HG03139 (cell line): Measurements from ENCODE around the gene NLGN4X.
"Not testable (repeated sequence)": the region's sequence is repeated elsewhere in the genome, so short reads cannot be mapped to it uniquely, and the experiment has no call there.

Experiments used
- ATAC-seq: cut with Tn5 transposase; IDR thresholded peaks from one replicate; pipeline ENCODE4 v1.9.1; 2021; ENCODE audit not compliant: unreplicated experiment

Gene NLGN4X

GRCh38 chrX:6015423-6015822, 213.2 kb downstream of the NLGN4X start:
- no peak for ATAC-seq

DNA sequence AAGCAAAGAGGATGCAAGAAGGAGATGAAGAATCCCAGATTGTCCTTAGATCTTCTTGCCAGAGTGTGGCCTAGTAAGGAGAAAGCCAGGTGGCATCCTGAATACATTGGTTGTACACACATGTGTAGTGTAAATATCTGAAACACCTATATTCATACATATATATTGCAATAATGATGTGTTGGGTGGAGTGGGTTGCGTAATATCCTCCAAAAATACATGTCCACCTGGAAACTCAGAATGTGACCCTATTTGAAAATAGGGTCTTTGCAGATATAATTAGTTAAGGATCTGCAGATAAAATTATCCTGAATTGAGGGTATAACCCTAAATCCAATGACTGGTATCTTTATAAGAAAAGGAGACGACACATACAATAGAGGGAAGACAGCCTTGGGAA, 216.3 kb downstream of the NLGN4X start:
- no peak for ATAC-seq

DNA sequence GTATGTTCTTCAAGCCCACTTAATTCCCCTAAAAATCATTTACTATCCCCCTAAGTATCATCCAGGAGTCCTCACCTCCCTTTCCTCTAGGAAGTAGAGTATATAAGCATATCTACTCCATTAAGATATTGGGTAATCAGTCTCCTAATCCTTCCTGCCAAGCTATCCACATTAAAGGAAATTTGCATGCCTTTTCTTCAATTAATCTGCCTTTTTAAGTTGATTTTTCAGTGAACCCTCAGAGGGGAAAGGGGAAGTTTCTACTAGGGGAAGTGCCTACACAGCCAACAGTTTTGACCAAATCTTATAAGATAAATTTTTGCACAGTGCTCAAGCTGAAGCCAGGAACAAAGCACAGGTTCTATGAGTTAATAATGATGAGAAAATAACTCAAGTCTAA, 222.8 kb downstream of the NLGN4X start:
- no peak for ATAC-seq

- no peak for ATAC-seq
Observed at GRCh38 chrX:6004529-6004928, 224.1 kb downstream of the NLGN4X start.

DNA sequence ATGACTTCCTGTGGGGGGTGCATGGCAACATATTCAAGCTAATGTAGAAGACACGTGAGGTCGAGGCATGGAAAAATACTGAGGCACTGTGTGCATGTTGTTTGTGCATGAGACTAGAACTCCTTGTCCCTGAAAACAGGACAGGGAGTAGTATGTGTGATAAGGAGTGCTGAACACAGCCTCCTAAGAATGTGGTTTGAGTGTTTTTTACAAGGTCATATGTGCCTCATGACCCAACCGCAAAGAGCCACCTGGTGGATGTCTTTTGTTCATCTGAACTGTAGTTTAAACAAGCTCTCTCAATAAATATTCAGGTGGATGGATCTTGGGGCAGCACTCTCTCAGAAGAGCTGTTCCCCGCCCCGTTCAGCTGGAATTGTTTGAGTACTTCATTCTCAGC, 226.6 kb downstream of the NLGN4X start:
- ATAC-seq: no peak

GRCh38 chrX:5998901-5999300, 229.8 kb downstream of the NLGN4X start:
- ATAC-seq: no peak

DNA sequence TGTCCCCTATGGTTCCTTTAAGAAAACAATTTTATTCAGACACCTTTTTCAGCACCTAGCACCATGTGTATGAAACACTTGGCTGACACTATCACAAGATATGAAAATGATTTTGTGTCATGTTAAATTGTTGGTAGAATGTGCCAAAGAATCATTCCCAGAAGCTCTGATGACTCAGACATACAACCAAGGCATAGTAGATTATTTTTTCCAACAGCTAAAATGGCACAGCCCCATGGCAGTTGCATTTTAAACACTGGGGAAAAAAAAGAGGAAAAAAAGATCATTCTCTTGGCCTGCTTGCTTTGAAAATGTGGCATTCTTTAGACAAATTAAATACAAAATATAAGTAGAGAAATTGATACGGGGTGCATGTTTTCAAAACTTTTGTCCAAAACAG, 230.2 kb downstream of the NLGN4X start:
- no peak for ATAC-seq

DNA sequence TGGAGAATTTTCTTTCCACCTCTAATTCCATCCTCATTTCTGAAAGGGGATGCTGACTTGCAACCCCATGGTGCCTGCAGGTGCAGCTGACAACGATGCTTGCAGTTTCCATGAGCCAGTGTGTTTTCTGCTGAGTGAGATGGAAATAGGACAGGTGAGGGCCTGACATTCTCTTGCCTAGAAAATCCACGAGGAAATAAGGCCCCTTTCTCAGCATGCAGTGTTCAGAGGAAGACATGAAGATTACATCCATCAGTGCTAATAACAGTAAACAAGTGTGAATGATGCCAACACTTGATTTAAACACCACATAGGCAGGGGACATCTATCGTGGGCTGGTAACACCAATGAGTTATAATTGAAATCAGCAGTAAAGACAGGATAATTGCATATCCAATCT, 237.3 kb downstream of the NLGN4X start:
- no peak for ATAC-seq

GRCh38 chrX:5979338-5979737, 249.3 kb downstream of the NLGN4X start:
- ATAC-seq: no peak

- ATAC-seq: no peak
Observed at GRCh38 chrX:5976332-5976731, 252.3 kb downstream of the NLGN4X start.

DNA sequence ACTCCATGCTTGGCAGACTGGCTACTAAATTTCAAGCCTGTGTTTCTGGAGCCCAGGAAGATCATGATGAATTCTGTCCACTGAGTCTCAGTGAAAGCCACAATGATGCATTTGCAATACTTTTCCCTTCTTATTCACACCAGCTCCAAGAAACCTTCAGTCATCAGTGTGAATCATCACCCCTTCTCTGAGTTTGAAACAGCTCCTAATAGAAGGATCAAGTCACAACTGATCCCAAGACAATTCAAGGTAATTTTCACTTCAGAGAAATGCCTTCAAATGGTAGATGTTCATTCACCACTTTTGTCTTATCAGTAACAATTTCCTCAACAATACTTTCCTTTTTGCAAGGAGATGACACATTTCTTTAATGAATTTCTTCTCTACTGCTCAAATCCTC, 257.4 kb downstream of the NLGN4X start:
- no peak for ATAC-seq

DNA sequence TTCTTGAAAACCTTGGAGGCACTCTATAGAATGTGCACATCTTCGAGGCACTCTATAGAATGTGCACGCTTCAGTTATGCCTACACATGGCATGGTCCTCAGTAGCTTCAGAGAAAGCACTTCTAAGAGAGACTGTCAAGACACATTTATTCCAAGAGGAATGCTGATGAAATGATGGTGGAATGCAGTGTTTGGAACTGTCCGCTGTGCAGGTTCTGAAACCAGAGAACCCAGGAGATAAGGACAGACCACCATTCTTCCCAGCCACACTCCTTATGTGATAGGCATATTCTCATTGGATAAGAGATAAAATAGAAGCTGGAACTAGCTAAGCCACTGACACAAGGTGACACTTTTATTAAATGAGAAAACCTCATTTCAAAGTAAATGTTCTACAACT, 263.3 kb downstream of the NLGN4X start:
- ATAC-seq: no peak

GRCh38 chrX:5959286-5959685, 269.4 kb downstream of the NLGN4X start:
- no peak for ATAC-seq

- no peak for ATAC-seq
Observed at GRCh38 chrX:5958523-5958922, 270.1 kb downstream of the NLGN4X start.

DNA sequence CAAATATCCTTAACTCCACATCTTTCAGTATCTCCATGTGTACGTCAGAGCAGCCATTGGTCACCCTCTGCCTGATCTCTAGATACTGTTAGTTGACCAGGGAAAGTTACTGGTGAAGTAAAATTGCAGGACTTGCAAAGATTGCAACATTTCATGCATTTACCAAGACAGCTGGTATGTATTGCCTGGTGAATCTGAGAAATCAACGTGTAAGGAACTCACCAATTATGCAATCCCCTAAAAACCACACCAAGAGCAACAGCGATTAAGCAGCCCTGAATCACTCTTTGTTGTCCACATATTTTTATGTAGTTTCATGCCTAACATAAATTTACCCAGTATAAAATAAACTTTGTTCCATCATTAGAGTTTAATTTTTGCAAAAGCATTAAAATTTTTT, 271.2 kb downstream of the NLGN4X start:
- ATAC-seq: no peak

- no peak for ATAC-seq
Observed at GRCh38 chrX:5936438-5936837, 292.2 kb downstream of the NLGN4X start.

GRCh38 chrX:5928224-5928623, 300.4 kb downstream of the NLGN4X start:
- ATAC-seq: no peak

- ATAC-seq: no peak
Observed at GRCh38 chrX:5916945-5917344, 311.7 kb downstream of the NLGN4X start.

- ATAC-seq: no peak
Observed at GRCh38 chrX:5915783-5916182, 312.9 kb downstream of the NLGN4X start.

DNA sequence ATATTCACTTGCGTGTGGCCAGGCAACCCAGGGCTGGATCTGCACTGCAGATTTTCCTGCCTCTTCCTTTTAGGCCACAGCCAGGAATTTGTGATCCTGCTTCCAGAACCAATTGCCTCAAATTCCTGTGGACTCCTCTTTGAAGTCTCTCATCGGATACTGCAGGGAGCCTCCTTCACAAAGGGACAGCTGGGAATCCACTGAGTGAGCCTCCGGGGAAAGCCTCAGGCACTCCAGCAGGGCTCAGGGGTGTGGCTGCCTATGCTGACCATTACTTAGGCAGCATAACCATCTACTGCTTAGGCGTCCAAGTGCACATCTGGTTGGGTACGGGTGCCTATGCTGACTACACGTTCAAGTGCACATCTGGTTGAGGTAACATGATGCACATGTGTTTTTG, 321.5 kb downstream of the NLGN4X start:
- ATAC-seq: no peak

DNA sequence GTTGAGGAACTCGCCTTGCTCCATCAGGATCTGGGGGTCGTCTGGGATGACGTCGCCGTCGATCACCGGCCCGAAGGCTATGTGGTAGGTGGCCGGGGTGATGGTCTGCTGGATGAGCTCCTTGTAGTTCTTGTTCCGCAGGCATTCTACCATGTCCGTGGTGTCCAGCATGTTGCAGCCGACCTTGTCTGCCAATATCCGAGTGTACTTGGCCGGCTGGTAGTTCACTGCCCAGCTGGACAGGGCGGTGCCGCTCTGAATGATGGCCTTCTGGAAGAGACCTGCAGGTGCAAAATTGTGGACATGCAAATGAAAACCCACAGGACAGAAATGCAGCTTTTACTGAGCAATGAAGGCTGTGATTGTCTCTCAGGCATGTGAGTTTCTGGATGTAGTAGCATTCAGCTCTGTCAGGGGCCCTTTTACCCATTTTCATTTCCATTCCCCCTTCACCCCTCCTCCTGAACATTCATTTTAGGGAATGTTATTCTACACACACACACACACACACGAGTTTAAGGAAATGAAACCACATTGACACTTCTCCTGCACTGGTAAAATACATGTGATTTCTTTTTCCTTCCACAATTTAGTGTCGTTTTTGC, 325.0 kb downstream of the NLGN4X start:
- not testable (repeated sequence) for ATAC-seq

DNA sequence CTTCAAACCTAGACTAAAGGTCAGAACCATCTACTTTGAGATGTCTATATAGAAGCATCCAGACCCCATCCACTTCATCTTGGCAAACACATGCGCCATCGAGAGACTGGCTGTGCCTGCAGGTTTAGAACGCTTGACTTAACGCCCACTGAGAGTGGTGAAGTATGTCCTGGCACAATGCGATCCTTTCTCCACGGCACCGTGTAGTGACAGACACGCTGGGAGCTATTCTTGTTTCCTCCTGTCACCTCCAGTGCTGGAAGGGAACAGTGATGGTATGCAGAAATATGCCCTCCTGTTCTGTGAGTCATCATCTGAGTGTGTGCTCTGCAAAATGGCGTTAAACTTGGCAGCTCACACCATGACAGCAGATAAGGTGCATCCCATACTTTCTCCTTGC, 330.2 kb downstream of the NLGN4X start:
- ATAC-seq: no peak

DNA sequence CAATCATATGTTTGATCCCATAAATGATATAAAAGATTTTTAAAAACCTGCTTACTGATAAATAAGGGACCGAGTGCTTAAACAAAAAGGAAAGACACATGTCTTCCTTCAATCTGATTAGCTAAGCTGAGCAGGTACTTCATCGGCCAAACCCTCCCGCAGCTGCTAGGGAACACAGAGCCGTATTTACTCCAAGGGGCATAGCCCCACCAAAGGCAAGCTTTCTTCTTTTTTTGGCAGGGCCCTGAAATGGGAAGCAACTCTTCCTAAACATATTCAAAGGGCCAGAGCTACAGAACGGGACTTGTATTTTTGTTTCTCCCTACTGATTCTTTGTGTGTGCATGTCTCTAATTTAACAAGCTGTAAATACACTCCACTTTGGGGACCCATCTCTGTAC, 337.3 kb downstream of the NLGN4X start:
- no peak for ATAC-seq
